Endothelial cell of umbilical vein (primary cell): ENCODE results near the gene MRTFA.

Source experiments
- FOS ChIP-seq: IDR thresholded peaks from 2 replicates; pipeline ENCODE4 v1.6.1; 2011; ENCODE audit warnings: mild to moderate bottlenecking, low read length, moderate library complexity, borderline replicate concordance; ENCODE audit not compliant: insufficient read depth
- POLR2A ChIP-seq: IDR thresholded peaks from 2 replicates; pipeline ENCODE4 v1.6.1; 2012; ENCODE audit warnings: low read depth, mild to moderate bottlenecking, control low read depth, low read length
- TF ChIP-seq, protein P1 (sequence below), 2 donors: IDR thresholded peaks; 1 replicate in 1 of 2; 2 replicates in 1 of 2; pipeline ENCODE4 v1.5.1; 2011; ENCODE audit warnings: low read length in 2 of 2, mild to moderate bottlenecking in 2 of 2, moderate library complexity in 2 of 2, control low read depth in 1 of 2, inconsistent platforms in 1 of 2, low read depth in 1 of 2; ENCODE audit not compliant: insufficient read depth in 1 of 2; ENCODE audit errors: extremely low read depth in 1 of 2

DNA sequence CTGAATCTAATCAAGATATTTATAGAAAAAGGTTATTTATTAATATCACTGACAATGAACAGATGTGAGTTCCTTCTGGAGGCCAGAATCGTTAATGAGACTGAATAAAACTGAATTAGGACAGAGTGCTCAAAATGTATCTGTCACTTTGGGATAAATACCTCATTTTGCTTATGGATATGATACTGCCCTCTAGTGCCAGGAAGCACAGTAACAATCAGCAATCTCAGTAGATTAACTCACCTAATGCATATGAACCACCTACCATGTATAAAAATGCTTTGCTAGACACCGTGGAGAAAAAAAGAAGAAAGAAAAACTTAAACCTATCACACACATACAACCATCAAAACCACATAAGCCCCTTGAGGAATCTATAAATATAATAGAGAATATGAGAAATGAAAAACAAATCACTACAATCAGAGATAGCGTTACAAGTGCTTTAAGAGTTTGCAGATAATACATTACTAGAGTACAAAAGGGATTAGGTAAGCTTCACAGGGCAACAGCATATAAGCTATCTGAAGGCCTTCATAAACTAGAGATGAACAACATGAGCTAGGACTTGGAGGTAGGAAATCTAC, 148.8 kb downstream of the MRTFA start:
- TF ChIP-seq, protein P1, sequence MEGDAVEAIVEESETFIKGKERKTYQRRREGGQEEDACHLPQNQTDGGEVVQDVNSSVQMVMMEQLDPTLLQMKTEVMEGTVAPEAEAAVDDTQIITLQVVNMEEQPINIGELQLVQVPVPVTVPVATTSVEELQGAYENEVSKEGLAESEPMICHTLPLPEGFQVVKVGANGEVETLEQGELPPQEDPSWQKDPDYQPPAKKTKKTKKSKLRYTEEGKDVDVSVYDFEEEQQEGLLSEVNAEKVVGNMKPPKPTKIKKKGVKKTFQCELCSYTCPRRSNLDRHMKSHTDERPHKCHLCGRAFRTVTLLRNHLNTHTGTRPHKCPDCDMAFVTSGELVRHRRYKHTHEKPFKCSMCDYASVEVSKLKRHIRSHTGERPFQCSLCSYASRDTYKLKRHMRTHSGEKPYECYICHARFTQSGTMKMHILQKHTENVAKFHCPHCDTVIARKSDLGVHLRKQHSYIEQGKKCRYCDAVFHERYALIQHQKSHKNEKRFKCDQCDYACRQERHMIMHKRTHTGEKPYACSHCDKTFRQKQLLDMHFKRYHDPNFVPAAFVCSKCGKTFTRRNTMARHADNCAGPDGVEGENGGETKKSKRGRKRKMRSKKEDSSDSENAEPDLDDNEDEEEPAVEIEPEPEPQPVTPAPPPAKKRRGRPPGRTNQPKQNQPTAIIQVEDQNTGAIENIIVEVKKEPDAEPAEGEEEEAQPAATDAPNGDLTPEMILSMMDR (IDR thresholded peaks at IDR 0.05; ENCODE audit: extremely low read depth in 1 of 2, insufficient read depth in 1 of 2, low read depth in 1 of 2, low read length in 2 of 2) = peak; percentile 54 to 58
- TF ChIP-seq POLR2A (no peak), FOS (no peak)
